ENCODE measurements around the gene LYRM2.

Gene LYRM2

GRCh38 chr6:89596056-89596455, 42.5 kb downstream of the LYRM2 start:
- DNase-seq (ENCODE audit: low read depth in 2 of 2), result no peak

GRCh38 chr6:89591745-89592144, 46.8 kb downstream of the LYRM2 start:
- DNase-seq (ENCODE audit: low read depth in 2 of 2), result no peak

GRCh38 chr6:89590133-89590532, 48.4 kb downstream of the LYRM2 start:
- no peak for DNase-seq (ENCODE audit: low read depth in 2 of 2)

- no peak for DNase-seq (ENCODE audit: low read depth in 2 of 2)
These were observed 49.1 kb downstream of the LYRM2 start for GRCh38 chr6:89589297-89590025.

- DNase-seq (ENCODE audit: low read depth in 2 of 2), result no peak
These were observed 53.4 kb downstream of the LYRM2 start for GRCh38 chr6:89585154-89585553.

- no peak for DNase-seq (ENCODE audit: low read depth in 2 of 2)
These were observed 54.0 kb downstream of the LYRM2 start for GRCh38 chr6:89584539-89584938.

- no peak for DNase-seq (ENCODE audit: low read depth in 2 of 2)
These were observed 55.0 kb downstream of the LYRM2 start for GRCh38 chr6:89583559-89583958.

- no peak for DNase-seq (ENCODE audit: low read depth in 2 of 2)
These were observed 55.8 kb downstream of the LYRM2 start for GRCh38 chr6:89582669-89583325.

GRCh38 chr6:89581689-89582088, 56.9 kb downstream of the LYRM2 start:
- no peak for DNase-seq (ENCODE audit: low read depth in 2 of 2)

- no peak for DNase-seq (ENCODE audit: low read depth in 2 of 2)
These were observed 57.4 kb downstream of the LYRM2 start for GRCh38 chr6:89580997-89581666.

- no peak for DNase-seq (ENCODE audit: low read depth in 2 of 2)
These were observed 63.0 kb downstream of the LYRM2 start for GRCh38 chr6:89575562-89575960.

GRCh38 chr6:89574910-89575561, 63.5 kb downstream of the LYRM2 start:
- DNase-seq (ENCODE audit: low read depth in 2 of 2), result no peak

- no peak for DNase-seq (ENCODE audit: low read depth in 2 of 2)
These were observed 70.7 kb downstream of the LYRM2 start for GRCh38 chr6:89567630-89568390.

GRCh38 chr6:89566930-89567629, 71.5 kb downstream of the LYRM2 start:
- DNase-seq (ENCODE audit: low read depth in 2 of 2), result no peak

GRCh38 chr6:89566008-89566800, 72.3 kb downstream of the LYRM2 start:
- DNase-seq (ENCODE audit: low read depth in 2 of 2), result no peak

GRCh38 chr6:89564752-89565427, 73.7 kb downstream of the LYRM2 start:
- DNase-seq (ENCODE audit: low read depth in 2 of 2), result no peak

GRCh38 chr6:89563866-89564265, 74.7 kb downstream of the LYRM2 start:
- DNase-seq (ENCODE audit: low read depth in 2 of 2), result no peak

- no peak for DNase-seq (ENCODE audit: low read depth in 2 of 2)
These were observed 76.2 kb downstream of the LYRM2 start for GRCh38 chr6:89562093-89562973.

GRCh38 chr6:89559487-89559886, 79.1 kb downstream of the LYRM2 start:
- DNase-seq (ENCODE audit: low read depth in 2 of 2), result no peak
